ENCODE results near the gene PTPRT.

The PTPRT gene

DNA sequence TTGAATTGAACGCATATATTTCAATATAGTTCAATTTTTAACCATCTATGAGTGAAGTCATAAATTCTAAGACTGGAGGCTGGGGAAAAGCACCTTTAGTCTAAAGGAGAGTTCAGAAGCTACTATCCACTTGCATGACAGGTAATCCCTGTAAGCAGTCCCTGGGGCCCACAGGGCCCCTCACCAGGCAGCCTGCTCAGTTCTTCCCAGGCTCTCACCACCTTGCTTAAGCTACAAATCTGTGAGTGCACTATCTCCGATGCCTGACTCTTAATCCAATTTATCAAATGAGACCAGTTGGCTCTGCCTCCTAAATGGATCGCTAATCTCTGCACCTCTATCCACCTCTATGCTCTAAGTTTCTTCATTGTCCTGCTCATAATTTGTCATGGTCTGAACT, 413.8 kb downstream of the PTPRT start:
- DNase-seq, result no peak

DNA sequence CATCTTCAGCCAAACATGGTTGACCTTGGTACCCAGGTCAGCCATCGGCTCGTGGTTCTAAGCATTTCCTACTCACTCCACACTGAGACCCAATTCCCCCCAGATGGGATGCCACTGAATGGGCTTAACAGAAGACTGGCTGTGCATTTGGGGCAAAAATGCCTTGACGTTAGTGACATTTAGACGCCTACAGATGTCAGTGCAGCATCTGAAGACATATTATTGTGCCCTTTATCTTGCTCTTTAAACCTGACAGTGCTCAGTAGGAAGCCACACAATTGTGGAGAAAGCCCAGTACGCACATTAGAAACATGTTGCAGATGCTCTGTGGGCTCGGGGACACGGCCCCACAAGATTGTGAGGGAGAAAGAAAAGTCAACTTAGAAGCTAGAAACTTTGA, 414.7 kb downstream of the PTPRT start:
- no peak for DNase-seq

DNA sequence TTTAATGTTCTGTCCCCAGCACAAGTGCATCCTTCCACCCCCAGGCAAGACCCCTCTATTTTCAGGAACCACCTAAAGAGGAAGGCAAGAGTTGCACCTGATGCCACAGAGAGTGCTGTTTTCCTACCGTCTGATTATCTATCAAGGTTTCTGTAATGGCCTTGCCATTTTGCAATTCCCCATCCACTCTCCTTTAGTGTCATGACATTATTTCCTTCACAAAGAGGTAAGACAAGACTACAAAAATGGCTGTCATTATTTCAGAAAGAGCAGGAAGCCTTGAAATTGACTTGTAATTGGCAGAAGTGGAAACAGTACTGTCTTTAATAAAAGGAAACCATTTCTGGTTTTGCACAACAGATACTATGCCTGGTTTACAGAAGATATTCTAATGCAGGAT, 426.7 kb downstream of the PTPRT start:
- DNase-seq, result no peak

DNA sequence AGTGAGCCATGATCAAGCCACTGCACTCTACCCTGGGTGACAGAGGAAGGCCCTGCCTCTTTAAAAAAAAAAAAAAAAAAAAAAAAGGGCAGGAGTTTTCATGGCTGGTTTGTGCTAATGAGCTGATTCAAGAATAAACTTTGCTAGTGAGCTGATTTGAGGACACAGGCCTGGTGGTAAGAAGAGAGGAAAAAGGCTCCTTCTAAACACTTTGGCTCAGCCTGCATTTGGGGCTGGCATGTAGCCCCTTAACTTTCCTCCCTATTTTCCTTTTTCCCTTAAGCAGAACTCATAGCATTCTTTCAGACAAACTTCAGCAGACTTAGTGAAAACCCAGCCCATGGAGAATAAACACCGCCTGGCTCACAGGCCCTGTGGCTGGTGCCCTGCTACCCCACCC, 432.7 kb downstream of the PTPRT start:
- no peak for DNase-seq

DNA sequence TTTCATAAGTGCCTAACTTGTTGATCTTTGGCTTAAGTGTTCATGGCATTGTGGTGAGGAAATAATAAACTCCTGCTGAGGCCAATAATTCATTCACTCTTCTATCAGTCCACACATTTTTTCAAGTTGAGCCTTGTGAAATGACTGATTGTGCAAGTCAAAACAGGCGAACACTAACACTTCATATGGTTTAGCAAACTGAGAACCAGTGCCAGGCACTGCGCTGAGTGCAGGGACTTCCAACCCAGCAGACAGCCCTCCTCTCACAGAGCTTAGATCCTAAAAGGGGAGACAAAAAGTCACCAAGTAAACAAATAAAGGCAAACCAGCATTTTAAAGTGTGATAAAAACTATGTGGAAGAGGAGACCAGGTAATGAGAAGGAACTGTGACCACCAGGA, 435.0 kb downstream of the PTPRT start:
- no peak for DNase-seq

DNA sequence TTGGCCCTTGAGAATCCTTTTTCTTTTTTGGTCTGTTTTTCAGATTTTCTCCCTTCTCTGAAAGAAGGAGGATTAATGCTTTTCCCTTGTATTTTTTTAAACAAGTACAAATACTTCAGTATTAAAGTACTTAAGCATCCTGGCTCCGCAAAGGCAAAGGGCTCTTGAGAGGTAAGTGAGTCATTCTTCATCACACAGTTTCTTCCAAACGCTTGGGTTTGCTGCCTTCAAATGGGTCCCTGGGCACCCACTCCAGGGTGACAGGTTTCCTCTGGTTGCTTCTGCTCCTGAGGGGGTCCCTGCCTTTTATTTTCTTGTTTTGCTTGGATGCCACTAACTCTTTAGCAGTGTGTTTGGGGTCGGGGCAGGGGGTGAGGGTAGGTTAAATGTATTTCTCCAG, 437.1 kb downstream of the PTPRT start:
- DNase-seq, result no peak

DNA sequence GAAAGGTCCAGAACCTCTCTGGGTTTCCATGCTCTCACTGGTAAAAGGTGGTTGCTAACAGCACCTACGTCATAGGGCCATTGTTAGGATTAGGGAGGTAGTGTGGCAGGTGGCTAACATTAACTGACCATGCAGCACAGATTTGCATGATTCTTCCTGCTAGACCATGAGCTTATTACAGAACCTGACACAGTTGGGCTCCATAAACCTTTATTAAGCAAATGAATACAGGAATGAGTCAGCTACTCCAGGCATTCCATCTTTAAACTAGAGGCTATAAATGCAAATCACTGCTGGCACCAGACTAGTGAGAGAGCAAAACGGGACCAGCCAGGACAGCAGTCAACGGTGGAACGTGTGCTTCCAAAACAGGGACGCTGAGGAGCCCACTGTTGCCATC, 440.1 kb downstream of the PTPRT start:
- DNase-seq, result no peak

DNA sequence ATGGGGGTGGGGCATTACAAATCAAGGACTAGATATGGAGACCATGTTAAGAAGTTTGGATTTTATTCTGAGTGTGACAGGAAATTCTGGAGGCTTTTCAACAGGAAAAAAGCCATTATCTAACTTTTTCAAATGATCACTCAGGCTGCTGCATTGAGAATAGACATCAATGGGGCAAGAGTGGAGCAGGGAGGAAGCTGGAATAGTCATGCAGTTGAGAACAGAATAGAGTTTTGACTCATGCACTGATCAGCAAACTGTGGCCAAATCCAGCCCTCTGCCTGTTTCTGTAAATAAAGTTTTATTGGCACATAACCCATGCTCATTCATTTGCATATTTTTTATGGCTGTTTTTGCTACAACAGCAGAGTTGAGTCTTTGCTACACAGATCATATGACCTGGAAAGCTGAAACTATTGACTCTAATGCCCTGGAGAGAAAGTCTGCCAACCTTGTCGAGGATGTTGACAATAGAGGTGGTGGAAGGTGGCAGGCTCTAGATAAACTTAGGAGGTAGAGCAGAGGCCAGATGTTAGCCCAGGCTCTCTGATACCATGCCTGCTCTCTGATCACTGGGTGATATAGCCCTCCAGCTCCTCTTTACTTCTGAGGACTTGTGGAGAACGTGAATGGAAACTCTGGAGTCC, 441.8 kb downstream of the PTPRT start:
- DNase-seq, result no peak

DNA sequence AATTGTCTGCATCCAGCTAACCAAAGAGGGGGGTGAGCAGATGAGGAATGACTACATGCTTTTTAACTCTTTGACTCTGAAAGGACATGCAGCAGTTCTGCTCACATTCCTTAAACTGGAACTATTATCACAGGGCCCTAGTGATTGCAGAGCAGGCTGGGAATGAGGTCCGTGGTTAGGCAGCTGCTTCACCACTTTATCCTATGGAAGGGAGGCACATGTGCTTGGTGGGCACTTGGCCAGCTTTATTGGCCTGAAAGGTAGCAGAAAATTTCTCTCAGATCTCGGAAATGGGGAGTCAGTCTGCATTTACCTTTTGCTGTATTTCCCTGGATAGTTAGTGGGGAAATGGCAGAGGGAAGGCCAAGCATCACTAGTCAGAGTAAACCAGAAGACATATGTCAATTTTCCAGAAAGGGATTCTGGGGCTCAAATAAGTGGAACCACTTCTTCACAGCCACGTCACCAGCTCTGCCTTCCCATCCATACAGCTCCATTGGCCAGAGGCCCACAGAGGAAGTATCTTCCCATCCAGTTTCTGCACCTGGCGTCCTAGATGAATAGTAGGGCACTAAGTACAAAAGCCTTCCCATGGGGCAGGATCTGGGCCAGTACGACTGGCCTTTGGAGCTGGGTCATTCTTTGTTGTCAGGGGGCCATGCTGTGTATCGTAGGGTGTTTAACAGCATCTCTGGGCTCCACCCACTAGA, 444.8 kb downstream of the PTPRT start:
- DNase-seq, result no peak

DNA sequence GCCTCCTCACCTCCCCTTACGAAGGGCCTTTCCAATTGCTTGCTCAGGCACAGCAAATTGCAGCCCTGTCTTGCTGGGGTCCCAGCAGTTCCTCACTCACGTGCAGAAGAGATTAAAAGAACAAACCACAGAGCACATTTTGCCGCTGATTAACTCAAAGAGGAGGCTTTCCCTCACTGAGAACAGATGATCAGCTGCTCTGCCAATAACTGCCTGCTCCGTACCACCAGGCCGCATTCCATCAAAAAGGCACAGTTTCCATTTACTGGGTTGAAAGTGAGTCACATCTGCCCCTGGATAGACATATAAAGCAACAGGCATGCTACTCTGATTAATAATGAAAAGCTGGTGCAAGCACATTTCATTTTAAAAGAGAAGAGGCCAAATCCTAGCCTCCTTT, 446.8 kb downstream of the PTPRT start:
- DNase-seq, result no peak

DNA sequence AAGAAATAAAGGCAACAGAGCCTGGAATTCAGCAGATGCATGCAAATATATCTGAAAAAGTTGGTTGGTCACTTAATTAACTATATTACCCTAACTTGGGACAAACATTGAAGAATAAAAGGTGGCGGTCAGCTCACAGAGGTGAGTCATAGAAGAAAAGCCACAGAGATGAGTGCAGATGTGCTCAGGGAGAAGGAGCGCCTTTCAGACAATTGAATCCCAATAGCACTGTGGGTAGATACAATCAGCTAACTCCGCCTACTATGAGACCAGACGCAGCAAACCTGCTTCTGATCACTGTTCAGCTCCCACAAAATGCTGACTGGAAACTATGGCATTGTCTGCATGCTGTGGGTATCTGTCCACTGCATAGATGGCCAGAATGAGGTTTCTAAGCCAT, 447.8 kb downstream of the PTPRT start:
- DNase-seq, result no peak

DNA sequence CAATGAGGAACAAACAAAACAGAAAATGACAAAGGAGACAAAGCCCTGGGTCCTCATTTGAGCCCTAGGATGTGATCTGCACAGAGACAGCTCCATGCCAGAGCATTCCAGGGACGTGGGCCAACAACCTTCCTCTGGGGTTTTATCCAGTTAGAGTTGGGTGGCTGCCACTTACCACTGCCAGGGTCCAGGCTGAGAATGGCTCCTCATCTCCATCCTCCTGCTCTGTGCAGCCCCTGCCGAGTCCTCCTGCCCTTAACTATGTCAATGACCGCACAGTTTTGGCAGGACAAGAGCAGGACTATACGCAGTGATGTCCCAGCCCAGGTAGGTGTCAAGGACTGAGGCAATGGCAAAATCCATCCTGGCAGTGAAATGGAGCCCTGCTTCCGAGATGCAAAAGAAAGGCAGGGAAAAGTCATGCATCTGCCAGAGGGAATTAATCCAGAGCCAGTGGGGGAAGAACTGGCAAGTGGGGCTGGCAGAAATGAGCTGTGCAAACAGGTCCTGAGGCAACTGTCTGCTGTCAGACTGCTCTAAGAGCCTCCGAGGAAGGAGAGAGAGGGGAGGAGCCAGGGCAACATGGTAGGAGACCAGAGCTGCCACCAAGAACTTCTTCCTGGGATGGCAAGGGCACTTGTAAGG, 449.4 kb downstream of the PTPRT start:
- no peak for DNase-seq

DNA sequence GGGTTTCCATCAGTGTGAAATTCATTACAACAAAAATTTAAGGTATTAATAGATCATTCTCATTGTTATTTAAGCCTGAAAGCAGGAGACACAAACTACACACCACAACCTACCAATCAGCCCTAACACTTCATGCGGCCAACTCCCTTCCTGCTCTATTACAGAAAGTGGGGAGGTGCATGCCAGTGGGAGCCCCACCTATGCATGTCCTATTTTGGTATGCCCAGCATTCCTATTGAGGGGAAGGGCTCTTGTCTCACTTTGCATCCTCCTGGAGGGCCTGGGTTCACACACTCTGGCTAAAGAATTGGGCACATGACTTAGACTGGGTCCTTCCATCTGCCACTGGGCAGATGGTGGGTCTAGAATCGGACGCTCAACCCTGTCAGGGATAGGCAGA, 450.0 kb downstream of the PTPRT start:
- DNase-seq, result no peak

DNA sequence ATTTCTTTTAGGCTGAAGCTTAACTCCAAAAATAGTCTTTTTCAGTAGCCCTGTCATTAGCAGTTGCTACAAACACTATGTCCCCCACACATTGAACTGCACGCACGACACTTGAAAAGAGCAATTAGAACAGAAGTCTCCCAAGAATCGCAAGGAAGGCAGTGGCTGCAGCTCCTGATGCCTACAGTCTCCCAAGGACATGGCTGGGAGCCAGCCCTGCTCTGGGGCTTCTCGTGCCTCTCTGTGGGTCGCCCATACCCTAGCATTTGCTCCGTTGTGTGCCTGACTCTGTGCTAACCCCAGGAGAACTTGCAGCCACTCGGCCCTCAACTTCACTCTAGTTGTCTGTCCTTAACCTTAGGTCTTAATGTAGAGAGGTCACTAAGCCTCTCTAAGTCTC, 454.2 kb downstream of the PTPRT start:
- DNase-seq, result no peak

DNA sequence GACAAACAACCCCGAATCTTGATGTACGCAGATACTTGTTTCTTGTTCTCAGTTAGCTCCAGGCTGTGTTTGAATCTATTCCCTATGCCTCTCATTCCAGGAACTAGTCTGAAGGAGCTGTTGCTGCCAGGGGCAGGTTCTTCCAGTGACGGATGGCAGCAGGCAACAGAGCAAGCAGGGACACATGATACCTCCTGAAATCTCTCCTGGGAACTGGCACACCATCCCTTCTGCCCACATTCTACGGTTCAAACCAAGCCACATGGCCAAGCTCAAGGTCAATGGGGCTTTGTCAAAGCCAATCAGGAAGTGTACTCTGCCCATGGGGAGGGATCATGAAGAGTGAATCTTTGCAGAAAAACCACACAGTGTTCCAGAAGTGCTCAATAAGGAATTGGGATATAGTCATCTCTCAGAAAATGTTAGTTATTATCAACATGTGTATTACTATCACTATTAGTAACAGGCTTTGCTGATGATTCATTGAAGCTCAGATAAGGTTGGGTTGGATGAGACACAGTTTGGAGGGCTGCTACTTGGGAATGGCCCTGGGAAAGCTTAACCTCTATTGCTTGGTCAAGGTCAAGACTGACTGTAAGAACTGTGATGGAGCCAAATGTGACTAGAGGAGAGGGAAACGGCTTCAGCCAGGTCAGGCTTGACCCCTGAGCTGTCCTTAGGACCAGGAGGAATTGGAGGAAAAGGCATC, 454.9 kb downstream of the PTPRT start:
- DNase-seq, result no peak

DNA sequence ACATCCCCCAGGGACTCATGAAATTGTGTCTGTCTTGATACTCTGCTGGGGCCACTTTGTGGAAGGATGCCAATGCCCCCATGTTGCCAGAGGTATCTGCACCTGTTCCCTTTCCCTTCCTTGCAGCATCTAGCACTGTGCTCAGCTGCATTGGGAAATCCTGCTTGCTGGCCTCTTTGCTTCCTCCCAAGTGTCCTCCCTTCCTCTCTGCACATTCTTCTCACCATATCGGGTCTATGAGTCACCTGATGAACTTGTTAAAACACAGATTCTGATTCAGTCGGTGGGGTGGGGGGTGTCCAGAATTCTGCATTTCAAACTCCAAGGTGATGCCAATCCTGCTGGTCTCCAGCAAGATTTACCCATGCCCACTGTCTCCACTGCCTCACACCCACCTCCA, 467.8 kb downstream of the PTPRT start:
- no peak for DNase-seq

DNA sequence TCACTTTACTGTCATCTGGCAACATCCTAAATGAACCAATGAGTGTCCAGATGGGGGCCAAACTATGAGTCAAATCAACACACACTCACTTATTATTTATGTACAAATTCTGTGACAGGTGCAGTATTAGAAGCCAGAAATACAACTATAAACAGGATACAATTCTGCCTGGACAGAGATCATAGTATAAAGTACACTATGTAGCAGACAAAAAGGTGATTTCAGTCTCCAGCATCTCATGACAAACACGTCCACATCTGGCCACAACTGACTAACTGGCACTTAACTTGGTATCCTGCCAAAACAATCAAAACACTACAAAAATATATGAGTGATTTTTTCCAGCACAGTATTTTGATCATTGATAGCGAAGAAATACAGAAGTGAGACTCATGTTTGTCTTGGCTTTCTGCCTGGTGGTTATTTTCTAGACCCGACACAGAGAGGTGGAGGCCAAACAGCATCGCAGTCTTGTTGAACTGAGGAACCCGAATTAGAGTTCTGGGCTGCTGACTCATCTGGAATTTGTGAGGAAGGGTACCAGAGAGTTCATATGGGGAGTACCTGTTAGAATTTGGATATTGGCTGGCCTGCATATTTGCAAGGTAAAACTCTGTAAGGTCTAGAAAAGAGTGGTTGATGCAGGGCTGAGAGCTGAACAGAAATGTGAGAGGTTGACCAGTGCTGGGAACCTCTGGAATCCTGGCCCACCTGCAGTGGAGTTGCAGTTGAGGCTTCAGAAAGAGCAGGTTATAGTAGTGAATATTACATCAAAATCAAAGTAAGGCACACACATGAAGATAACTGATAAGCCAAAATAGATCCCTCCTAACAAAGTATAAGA, 475.2 kb downstream of the PTPRT start:
- DNase-seq, result no peak

DNA sequence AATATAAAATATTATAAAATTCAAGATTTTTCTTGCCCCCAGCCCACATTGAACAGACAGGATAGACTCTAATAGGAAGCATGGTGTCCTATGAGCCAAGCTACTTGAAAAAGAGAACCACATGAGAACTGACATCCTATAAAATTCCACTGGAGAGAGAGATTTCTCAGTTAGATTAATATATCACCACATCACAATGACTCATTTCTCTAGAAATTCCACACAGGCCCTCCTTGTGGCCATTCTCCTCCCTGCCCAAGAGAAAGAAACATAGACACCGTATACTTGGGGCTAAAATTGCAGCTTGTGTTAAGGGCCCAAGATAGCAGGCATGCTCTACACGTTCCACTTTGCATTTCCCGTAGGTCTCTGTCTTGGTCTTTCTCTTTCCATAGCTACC, 481.4 kb downstream of the PTPRT start:
- DNase-seq, result no peak

DNA sequence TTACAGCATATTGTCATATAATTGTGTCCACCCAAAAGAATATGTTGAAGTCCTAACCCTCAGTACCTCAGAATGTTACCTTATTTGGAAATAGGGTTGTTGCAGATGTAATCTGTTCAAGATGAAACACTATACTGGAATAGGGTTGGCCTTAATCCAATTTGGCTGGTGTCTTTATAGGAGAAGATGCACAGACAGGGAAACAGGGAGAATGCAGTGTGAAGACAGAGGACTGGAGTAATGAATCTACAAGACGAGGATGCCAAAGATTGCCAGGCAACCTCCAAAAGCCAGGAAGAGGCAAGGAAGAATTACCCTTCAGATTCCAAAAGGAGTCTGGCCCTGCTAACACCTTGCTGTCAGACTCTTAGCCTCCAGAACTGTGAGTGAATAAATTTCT, 482.9 kb downstream of the PTPRT start:
- DNase-seq, result no peak

DNA sequence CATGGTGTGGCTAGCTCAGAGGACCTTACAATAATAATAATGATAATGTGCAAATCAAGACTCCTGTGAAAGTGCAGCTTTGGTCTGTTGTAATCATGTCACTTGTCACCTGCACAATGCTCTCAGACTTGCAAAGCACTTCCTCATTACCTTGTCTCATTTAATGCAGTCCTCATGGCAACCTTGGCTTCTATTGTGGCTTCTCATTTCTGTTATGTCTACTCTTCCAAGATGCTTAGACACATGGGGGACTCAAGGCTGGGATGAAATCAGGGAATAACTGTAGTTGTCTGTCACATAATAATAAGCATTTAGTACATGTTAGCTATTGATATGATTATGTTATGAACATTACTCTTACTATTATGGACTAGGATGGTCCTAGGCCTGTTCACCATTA, 484.2 kb downstream of the PTPRT start:
- DNase-seq, result no peak

DNA sequence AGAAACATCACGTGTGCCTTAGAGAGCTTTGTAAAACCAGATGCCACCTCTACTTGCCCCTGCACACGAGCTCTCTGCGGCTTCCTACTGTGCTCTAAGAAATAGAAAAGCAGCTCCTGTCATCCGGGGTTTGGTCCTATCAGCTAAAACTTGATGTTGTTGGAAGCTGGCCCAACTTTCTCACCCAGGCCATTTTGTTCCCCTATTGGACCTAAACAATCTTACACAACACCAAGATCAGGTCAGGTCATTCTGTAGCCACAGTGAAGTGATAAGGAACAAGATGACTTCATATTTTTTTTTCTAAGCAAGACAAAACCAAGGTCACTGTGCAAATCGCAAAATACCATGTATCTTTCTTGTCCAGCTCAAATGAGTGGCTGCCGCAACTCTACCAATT, 486.0 kb downstream of the PTPRT start:
- no peak for DNase-seq

DNA sequence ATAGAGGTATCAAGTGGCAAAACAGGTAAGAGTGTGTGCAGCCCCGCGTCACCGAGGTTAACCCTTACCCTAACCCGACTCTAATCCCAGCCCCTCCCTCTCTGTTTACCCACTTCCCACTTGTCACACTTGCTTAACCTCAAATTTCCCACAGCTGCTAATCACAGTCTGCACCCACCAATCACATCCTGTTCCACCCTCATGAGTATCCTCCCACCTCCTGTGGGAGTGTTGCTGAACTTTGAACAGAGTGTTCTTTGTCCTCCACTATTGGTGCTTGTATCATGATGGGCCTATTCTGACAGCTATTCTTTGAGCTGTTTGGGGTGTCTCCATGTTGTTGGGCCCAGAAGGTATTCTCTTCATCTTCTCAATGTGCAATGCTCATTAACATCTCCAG, 487.8 kb downstream of the PTPRT start:
- DNase-seq, result no peak

DNA sequence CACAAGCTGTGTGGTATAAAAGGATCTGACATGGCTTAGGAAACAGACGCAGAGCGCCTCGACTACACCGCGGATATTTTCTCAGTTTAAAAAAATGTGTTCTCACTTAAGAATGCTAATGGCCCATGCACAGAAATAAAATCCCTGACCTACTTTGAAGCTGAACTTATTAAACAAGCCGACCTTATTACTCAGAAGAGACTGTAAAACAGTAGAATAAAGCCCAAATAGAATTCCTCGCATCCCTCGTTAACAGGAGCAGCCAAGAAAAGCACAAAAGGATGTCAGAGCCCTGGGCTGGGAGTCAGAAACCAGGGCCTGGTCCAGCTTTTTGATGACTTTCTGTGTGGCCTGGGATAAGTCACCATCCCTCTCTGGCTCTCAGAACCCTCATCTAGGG, 489.3 kb downstream of the PTPRT start:
- no peak for DNase-seq
